ENCODE data around the gene PARD3B. TPM values are rescaled to one million over a fixed set of nuclear protein-coding genes. Genes with fewer than 3 reads are reported as not detected.

Gene PARD3B
- total RNA-seq, 1 donor from 2014 or later = 9.3 TPM

- ATAC-seq = no peak
- DNase-seq (ENCODE audit: low spot score) = no peak
Measured at GRCh38 chr2:205524656-205525055, 979.4 kb downstream of the PARD3B start.

- no peak for ATAC-seq
- DNase-seq (ENCODE audit: low spot score) = no peak
Measured at GRCh38 chr2:205527801-205528200, 982.5 kb downstream of the PARD3B start.

- DNase-seq (ENCODE audit: low spot score) (no peak), ATAC-seq (no peak)
Measured at GRCh38 chr2:205531072-205531471, 985.8 kb downstream of the PARD3B start.

- ATAC-seq = no peak
- DNase-seq (ENCODE audit: low spot score) = no peak
Measured at GRCh38 chr2:205531489-205532148, 986.3 kb downstream of the PARD3B start.

GRCh38 chr2:205535001-205535400 is 989.7 kb downstream of the PARD3B start:
- ATAC-seq = no peak
- DNase-seq (ENCODE audit: low spot score) = no peak

GRCh38 chr2:205539603-205540002 is 994.3 kb downstream of the PARD3B start:
- ATAC-seq = no peak
- DNase-seq (ENCODE audit: low spot score) = no peak

- ATAC-seq (no peak), DNase-seq (ENCODE audit: low spot score) (no peak)
Measured at GRCh38 chr2:205540036-205540435, 994.8 kb downstream of the PARD3B start.

GRCh38 chr2:205543262-205543843 is 998.1 kb downstream of the PARD3B start:
- DNase-seq (ENCODE audit: low spot score) (no peak), ATAC-seq (no peak)

GRCh38 chr2:205543937-205544702 is 998.8 kb downstream of the PARD3B start:
- ATAC-seq = no peak

GRCh38 chr2:205545971-205546816 is 1000.9 kb downstream of the PARD3B start:
- no peak for ATAC-seq

More at GRCh38 chr2:205543937-205544702, 998.8 kb downstream of the PARD3B start:
- DNase-seq (ENCODE audit: low spot score) = no peak

GRCh38 chr2:205555566-205556230 is 1010.4 kb downstream of the PARD3B start:
- ATAC-seq (no peak), DNase-seq (ENCODE audit: low spot score) (no peak)

More at GRCh38 chr2:205545971-205546816, 1000.9 kb downstream of the PARD3B start:
- DNase-seq (ENCODE audit: low spot score) = no peak

GRCh38 chr2:205556357-205556756 is 1011.1 kb downstream of the PARD3B start:
- DNase-seq (ENCODE audit: low spot score) = no peak
- no peak for ATAC-seq

- DNase-seq (ENCODE audit: low spot score) = no peak
- ATAC-seq = no peak
Measured at GRCh38 chr2:205556841-205557539, 1011.7 kb downstream of the PARD3B start.

GRCh38 chr2:205557873-205558272 is 1012.6 kb downstream of the PARD3B start:
- DNase-seq (ENCODE audit: low spot score) = no peak
- ATAC-seq = no peak

- DNase-seq (ENCODE audit: low spot score) (no peak), ATAC-seq (no peak)
Measured at GRCh38 chr2:205561441-205561840, 1016.2 kb downstream of the PARD3B start.

GRCh38 chr2:205563646-205564045 is 1018.4 kb downstream of the PARD3B start:
- peak; percentile 30 for ATAC-seq
- DNase-seq (ENCODE audit: low spot score) = no peak

- ATAC-seq (no peak), DNase-seq (ENCODE audit: low spot score) (no peak)
Measured at GRCh38 chr2:205564346-205565141, 1019.3 kb downstream of the PARD3B start.

- ATAC-seq = no peak
- no peak for DNase-seq (ENCODE audit: low spot score)
Measured at GRCh38 chr2:205565142-205565522, 1019.9 kb downstream of the PARD3B start.

GRCh38 chr2:205566606-205567168 is 1021.4 kb downstream of the PARD3B start:
- ATAC-seq (no peak), DNase-seq (ENCODE audit: low spot score) (no peak)

Data from left lobe of liver (tissue), 2 donors.